HG03571 (cell line): Measurements from ENCODE around the gene EMX1.

ENCODE experiments used
- ATAC-seq: cut with Tn5 transposase; IDR thresholded peaks from one replicate; pipeline ENCODE4 v1.9.1; 2021; ENCODE audit not compliant: unreplicated experiment

The EMX1 gene

GRCh38 chr2:72942293-72942692 is 25.0 kb downstream of the EMX1 start:
- ATAC-seq, result no peak

GRCh38 chr2:72942881-72943418 is 25.6 kb downstream of the EMX1 start:
- ATAC-seq, result no peak

GRCh38 chr2:72943540-72944395 is 26.4 kb downstream of the EMX1 start:
- no peak for ATAC-seq

- no peak for ATAC-seq
Observed at GRCh38 chr2:72944804-72945449, 27.6 kb downstream of the EMX1 start.

GRCh38 chr2:72945450-72946019 is 28.2 kb downstream of the EMX1 start:
- no peak for ATAC-seq

GRCh38 chr2:72946466-72946865 is 29.1 kb downstream of the EMX1 start:
- ATAC-seq, result no peak

- ATAC-seq, result no peak
Observed at GRCh38 chr2:72947952-72948830, 30.9 kb downstream of the EMX1 start.

- no peak for ATAC-seq
Observed at GRCh38 chr2:72949045-72949444, 31.7 kb downstream of the EMX1 start.

GRCh38 chr2:72949642-72950041 is 32.3 kb downstream of the EMX1 start:
- ATAC-seq, result no peak

GRCh38 chr2:72950558-72951255 is 33.4 kb downstream of the EMX1 start:
- no peak for ATAC-seq

GRCh38 chr2:72951303-72952095 is 34.2 kb downstream of the EMX1 start:
- no peak for ATAC-seq

- ATAC-seq, result no peak
Observed at GRCh38 chr2:72952110-72952823, 34.9 kb downstream of the EMX1 start.

GRCh38 chr2:72952961-72953360 is 35.6 kb downstream of the EMX1 start:
- no peak for ATAC-seq

- ATAC-seq, result no peak
Observed at GRCh38 chr2:72953528-72953927, 36.2 kb downstream of the EMX1 start.

GRCh38 chr2:72953976-72954375 is 36.7 kb downstream of the EMX1 start:
- ATAC-seq, result no peak

GRCh38 chr2:72954376-72955227 is 37.3 kb downstream of the EMX1 start:
- ATAC-seq, result no peak

- ATAC-seq, result no peak
Observed at GRCh38 chr2:72955228-72956049, 38.1 kb downstream of the EMX1 start.
